ENCODE results near the gene DENND5A.
"Not testable (repeated sequence)": the region's sequence is repeated elsewhere in the genome, so short reads cannot be mapped to it uniquely, and the experiment has no call there.

DNA sequence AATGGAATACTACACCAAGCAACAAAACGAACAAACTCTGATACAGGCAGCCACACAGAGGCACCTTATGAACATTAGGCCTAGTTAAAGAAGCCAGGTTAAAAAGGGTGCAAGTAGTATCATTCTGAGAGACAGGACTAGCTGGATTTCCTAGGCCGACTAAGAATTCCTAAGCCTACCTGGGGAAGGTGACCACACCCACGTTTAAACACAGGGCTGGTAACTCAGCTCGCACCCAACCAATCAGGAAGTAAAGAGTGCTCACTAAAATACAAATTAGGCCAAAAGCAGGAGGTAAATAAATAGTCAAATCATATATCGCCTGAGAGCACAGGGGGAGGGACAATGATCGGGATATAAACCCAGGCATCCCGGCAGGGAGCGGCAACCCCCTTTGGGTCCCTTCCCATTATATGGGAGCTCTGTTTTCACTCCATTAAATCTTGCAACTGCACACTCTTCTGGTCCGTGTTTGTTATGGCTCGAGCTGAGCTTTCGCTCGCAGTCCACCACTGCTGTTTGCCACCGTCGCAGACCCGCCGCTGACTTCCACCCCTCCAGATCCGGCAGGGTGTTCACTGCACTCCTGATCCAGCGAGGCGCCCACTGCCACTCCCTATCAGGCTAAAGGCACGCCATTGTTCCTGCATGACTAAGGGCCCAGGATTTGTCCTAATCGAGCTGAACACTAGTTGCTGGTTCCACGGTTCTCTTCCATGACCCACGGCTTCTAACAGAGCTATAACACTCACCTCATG, 167.8 kb downstream of the DENND5A start:
- TF ChIP-seq CTCF (IDR thresholded peaks at IDR 0.05; ENCODE audit: low read depth, low read length, poor library complexity, severe bottlenecking); EZH2phosphoT487 (IDR thresholded peaks at IDR 0.05; ENCODE audit: borderline replicate concordance, low read length): not testable (repeated sequence)

All from DOHH2 (cell line).